ENCODE data around the gene C1QTNF1. TPM values are rescaled to one million over a fixed set of nuclear protein-coding genes. Genes with fewer than 3 reads are reported as not detected.

C1QTNF1 gene
- polyA plus RNA-seq, 4 donors: 2.2 to 3.1 (median 2.6) TPM

GRCh38 chr17:79074649-79075445 lies 50.9 kb downstream of the C1QTNF1 start, which contains the start of gene ENGASE:
TSS of gene ENGASE (plus strand) at chr17:79074824. CDS start at chr17:79074945, 121 bp downstream.
- peak in 3 of 4 donors; percentile 81 to 90 (median 84) for DNase-seq (ENCODE audit: low read depth in 4 of 4, low spot score in 2 of 4)

GRCh38 chr17:79075446-79075750 lies 51.4 kb downstream of the C1QTNF1 start:
- no peak for DNase-seq (ENCODE audit: low read depth in 4 of 4, low spot score in 2 of 4)

GRCh38 chr17:79075861-79076406 lies 52.0 kb downstream of the C1QTNF1 start:
- no peak for DNase-seq (ENCODE audit: low read depth in 4 of 4, low spot score in 2 of 4)

GRCh38 chr17:79077587-79077986 lies 53.6 kb downstream of the C1QTNF1 start:
- no peak for DNase-seq (ENCODE audit: low read depth in 4 of 4, low spot score in 2 of 4)

GRCh38 chr17:79078476-79079190 lies 54.7 kb downstream of the C1QTNF1 start:
- no peak for DNase-seq (ENCODE audit: low read depth in 4 of 4, low spot score in 2 of 4)

- DNase-seq (ENCODE audit: low read depth in 4 of 4, low spot score in 2 of 4): no peak
These were observed 55.6 kb downstream of the C1QTNF1 start for GRCh38 chr17:79079421-79080200.

GRCh38 chr17:79080349-79080748 lies 56.4 kb downstream of the C1QTNF1 start:
- no peak for DNase-seq (ENCODE audit: low read depth in 4 of 4, low spot score in 2 of 4)

GRCh38 chr17:79080761-79081290 lies 56.9 kb downstream of the C1QTNF1 start:
- no peak for DNase-seq (ENCODE audit: low read depth in 4 of 4, low spot score in 2 of 4)

GRCh38 chr17:79081571-79082276 lies 57.8 kb downstream of the C1QTNF1 start:
- DNase-seq (ENCODE audit: low read depth in 4 of 4, low spot score in 2 of 4): no peak

- DNase-seq (ENCODE audit: low read depth in 4 of 4, low spot score in 2 of 4): no peak
These were observed 58.6 kb downstream of the C1QTNF1 start for GRCh38 chr17:79082311-79083190.

- no peak for DNase-seq (ENCODE audit: low read depth in 4 of 4, low spot score in 2 of 4)
These were observed 59.4 kb downstream of the C1QTNF1 start for GRCh38 chr17:79083191-79083971.

- DNase-seq (ENCODE audit: low read depth in 4 of 4, low spot score in 2 of 4): no peak
These were observed 60.6 kb downstream of the C1QTNF1 start for GRCh38 chr17:79084291-79085153.

- DNase-seq (ENCODE audit: low read depth in 4 of 4, low spot score in 2 of 4): no peak
These were observed 61.4 kb downstream of the C1QTNF1 start for GRCh38 chr17:79085154-79085920.

GRCh38 chr17:79085921-79086551 lies 62.1 kb downstream of the C1QTNF1 start:
- DNase-seq (ENCODE audit: low read depth in 4 of 4, low spot score in 2 of 4): no peak

GRCh38 chr17:79086609-79087427 lies 62.8 kb downstream of the C1QTNF1 start:
- no peak for DNase-seq (ENCODE audit: low read depth in 4 of 4, low spot score in 2 of 4)

Measured in left renal cortex interstitium (tissue), 4 donors.